Spleen (tissue), 7 donors: ENCODE measurements around the gene CSHL1.
"Not testable (repeated sequence)": the region's sequence is repeated elsewhere in the genome, so short reads cannot be mapped to it uniquely, and the experiment has no call there.

Experiments used
- CTCF ChIP-seq, 11 experiments: fragments of 200-600 bp in 7 of 11; fragments of 450-650 bp in 4 of 11; sonication (generic) in 4 of 11; IDR thresholded peaks in 8 of 11; conservative IDR thresholded peaks in 3 of 11; 1 replicate in 7 of 11; 2 replicates in 4 of 11; pipeline versions ENCODE4 v1.4.0 to v1.8.0; 2016 to 2021; ENCODE audit warnings: antibody characterized with exemption in 11 of 11, inconsistent platforms in 4 of 11, mild to moderate bottlenecking in 1 of 11
- POLR2A ChIP-seq, 3 donors: fragments of 450-650 bp; IDR thresholded peaks; one replicate each; pipeline ENCODE4 v1.5.1; 2017; ENCODE audit warnings: antibody characterized with exemption in 3 of 3, mild to moderate bottlenecking in 1 of 3
- donor health status: DM: no; HTN: no; CAD: no; lungs with moderate emphysema.
- donor health status: DM: no; HTN: no; CAD: no.
- donor health status: DM: no; HTN: no; CAD: no.

- TF ChIP-seq CTCF (IDR thresholded peaks at IDR 0.05 in 8 of 11, conservative IDR thresholded peaks at IDR 0.05 in 3 of 11); POLR2A (IDR thresholded peaks at IDR 0.05): not testable (repeated sequence)
Observed at GRCh38 chr17:63922402-63922801, 11.3 kb upstream of the CSHL1 start.
